ENCODE data around the gene TSHZ1. TPM values are rescaled to one million over a fixed set of nuclear protein-coding genes. Genes with fewer than 3 reads are reported as not detected.
A peak's percentile ranks its signal among the peaks of the same experiment; 100 is the strongest.

The TSHZ1 gene
- total RNA-seq, 1 donor: 13.4 TPM

DNA sequence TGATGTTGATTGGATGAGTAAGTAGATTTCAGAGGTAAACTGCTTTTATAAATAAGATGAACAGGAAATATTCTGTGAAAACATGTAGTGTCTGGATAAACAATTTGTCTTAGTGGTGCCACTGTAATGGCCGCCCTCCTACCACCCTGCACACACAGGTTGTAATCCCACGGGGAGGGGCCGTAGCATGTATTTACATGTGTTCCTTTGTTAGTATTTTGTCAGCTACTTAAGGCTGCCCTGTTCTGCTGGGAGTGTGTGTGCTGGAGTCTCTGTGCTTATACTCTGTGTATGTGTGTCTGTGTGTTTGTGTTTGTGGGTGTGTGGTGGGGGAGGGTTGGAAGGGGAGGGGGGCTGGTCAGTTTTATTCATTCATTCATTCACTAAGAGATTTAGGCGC, 5.1 kb downstream of the TSHZ1 start:
- no peak for DNase-seq (ENCODE audit: low read depth)
- TF ChIP-seq, protein P1, sequence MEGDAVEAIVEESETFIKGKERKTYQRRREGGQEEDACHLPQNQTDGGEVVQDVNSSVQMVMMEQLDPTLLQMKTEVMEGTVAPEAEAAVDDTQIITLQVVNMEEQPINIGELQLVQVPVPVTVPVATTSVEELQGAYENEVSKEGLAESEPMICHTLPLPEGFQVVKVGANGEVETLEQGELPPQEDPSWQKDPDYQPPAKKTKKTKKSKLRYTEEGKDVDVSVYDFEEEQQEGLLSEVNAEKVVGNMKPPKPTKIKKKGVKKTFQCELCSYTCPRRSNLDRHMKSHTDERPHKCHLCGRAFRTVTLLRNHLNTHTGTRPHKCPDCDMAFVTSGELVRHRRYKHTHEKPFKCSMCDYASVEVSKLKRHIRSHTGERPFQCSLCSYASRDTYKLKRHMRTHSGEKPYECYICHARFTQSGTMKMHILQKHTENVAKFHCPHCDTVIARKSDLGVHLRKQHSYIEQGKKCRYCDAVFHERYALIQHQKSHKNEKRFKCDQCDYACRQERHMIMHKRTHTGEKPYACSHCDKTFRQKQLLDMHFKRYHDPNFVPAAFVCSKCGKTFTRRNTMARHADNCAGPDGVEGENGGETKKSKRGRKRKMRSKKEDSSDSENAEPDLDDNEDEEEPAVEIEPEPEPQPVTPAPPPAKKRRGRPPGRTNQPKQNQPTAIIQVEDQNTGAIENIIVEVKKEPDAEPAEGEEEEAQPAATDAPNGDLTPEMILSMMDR (IDR thresholded peaks at IDR 0.05; ENCODE audit: insufficient read depth, low read depth, low read length): no peak
- H3K4me3 ChIP-seq (ENCODE audit: low read depth, low read length): no peak overlapping the region

DNA sequence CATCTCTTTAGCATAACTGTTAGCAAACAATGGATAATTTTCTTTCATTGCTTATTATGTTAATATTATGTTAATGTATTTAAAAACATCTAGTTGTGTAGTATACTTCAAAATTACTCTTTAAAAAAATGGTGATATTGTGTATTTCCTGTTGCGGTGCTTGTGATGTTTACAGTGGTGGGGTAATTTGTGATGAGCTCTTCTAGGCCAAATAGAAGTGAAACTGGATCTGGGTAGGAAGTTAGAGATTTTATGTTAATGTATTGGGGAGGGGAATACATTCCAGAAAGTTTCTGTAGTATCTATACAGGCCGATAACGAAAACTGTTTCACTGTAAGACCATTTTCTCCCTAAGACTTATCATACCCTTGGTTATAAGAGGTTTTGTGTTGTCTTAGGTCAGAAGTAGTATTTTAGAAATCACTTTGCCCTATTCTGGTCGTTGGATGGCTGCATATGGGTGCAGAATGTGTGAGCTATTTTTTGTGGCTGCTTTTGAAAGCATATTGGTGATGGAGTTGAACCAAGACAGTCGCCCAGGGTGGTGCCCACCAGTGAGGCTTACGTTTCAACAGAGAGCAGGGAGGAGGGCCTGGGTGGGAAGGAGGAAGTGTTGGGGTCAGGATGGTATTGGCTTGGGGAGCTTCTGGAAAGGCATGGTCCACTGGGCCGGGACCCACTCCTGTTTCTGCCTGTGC, 5.8 kb downstream of the TSHZ1 start:
- DNase-seq (ENCODE audit: low read depth): peak; percentile 79
- TF ChIP-seq, protein P1 (IDR thresholded peaks at IDR 0.05; ENCODE audit: insufficient read depth, low read depth, low read length): no peak
- H3K4me3 ChIP-seq (ENCODE audit: low read depth, low read length): peak overlapping the region; percentile 19

DNA sequence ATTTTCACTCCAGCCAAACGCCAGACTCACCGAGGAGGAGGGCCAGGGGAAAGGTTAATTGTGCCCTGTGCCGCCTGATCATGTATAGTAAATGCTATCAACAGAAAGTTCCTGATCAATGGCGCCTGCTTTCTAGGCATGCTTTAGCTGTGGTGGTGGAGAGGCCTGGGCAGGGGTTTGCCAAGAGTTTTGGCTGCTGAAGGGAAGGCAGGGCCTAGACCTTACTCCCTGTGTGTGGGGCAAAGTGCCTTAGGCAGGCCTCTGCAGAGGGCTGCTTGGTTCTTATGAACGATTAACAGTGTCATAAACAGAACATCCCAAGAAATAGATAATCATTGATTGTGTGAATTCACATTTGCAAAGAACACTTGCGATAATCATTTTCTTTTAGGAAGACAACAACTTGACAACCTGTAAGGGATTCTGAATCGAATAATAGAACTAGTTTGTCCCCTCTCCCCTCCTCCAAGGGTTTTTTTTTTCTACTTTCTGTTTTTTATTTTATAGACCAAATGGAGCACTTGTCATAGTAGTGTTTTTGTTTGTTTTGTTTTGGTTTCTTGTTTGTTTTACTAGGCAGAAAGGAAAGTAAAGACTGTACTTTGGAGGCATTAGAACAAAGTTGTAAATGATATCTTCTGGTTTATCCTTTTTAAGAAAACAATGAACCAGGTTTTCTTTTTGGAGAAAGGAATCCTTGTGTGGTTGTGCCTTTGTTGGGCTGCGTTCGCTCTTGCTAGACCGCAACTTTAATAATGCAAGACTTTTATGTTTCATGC, 6.5 kb downstream of the TSHZ1 start:
- DNase-seq (ENCODE audit: low read depth): no peak
- H3K4me3 ChIP-seq (ENCODE audit: low read depth, low read length): peak overlapping the region; percentile 19
- TF ChIP-seq, protein P1 (IDR thresholded peaks at IDR 0.05; ENCODE audit: insufficient read depth, low read depth, low read length): no peak

DNA sequence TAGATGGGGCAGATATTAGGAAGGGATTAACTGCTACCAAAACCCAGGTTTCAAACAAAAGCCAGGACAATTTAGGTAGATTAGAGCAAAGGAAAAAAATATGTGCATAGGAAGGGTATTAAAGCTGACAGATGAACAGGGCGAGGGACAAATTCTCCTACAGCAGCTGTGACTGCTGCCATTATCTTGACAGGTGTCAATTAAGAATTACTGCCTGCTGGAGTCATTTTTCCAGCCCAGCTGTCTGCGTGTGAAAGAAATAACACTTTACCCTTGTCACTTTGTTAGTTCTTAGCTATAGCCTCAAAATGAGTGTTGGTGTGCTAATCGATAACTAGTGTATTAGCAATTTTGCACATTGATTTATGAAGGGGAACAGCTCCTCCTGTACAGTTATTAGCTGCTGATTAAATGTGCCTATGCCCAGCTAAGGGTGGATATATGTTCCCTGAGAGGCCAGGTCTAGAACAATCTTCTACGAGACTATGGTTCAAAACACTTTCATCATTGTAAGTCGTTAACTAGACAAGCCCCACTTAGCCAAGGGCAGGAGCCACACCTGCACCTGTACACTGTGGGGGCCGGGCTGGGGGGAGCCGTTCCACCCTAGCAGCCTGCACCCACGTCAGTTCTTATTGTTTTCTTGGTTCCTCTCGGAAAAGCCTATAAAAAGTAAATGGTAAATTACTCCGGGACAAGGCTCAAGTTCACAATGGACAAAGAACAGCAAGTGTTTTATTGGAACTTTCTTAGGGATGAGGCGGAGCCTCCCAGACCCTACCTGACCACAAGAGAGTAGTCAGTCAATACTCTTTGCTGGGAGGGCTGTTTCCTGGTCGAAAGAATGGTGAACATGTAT, 7.7 kb downstream of the TSHZ1 start:
- H3K4me3 ChIP-seq (ENCODE audit: low read depth, low read length): no peak overlapping the region
- TF ChIP-seq, protein P1 (IDR thresholded peaks at IDR 0.05; ENCODE audit: insufficient read depth, low read depth, low read length): no peak
- DNase-seq (ENCODE audit: low read depth): no peak

DNA sequence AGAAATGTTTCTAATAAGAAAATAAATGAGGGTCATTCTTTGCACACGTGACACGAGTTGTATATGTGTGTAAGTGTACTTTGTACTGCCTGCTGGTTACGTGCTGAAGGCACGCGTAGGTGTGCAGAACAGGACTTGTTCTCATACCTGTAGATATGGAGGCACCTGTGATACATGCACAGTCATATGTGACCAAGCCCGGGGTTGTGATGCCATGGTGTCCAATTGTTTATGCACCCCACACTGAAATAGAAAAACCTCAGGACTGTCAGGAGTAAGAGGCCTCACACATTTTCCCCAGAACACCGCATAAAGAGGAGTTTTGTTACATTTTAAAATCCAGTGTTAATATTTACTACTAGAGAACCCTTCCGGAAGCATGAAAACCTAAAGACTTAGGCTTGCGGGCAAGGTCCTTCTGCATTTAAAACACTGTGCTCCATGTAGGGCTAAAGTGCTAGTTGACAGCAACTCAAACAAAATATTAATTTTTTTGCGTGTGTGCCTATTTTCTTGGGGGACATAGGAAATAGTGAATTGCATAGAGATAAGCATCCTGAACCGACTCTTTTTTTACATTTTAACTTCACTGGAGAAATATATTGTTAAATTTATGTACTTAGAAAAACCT, 9.3 kb downstream of the TSHZ1 start:
- no peak overlapping the region for H3K4me3 ChIP-seq (ENCODE audit: low read depth, low read length)
- TF ChIP-seq, protein P1 (IDR thresholded peaks at IDR 0.05; ENCODE audit: insufficient read depth, low read depth, low read length): no peak
- DNase-seq (ENCODE audit: low read depth): no peak

Data from fibroblast of villous mesenchyme (primary cell).